Smooth muscle cell (in vitro differentiated cells): ENCODE data around the gene GLT6D1. TPM values are rescaled to one million over a fixed set of nuclear protein-coding genes. Genes with fewer than 3 reads are reported as not detected.

Experiments used
- DNase-seq: peaks from one replicate; lab custom pipeline; 2025; ENCODE audit not compliant: unreplicated experiment; lab: John Stamatoyannopoulos, UW
- H2AFZ ChIP-seq: fragments of 200-600 bp; sonication (generic); 2 replicates; pipeline ENCODE4 v1.6.0; 2016; ENCODE audit warnings: antibody characterized with exemption, low read depth, mild to moderate bottlenecking
- H3F3A ChIP-seq: fragments of 200-600 bp; sonication (generic); 2 replicates; pipeline ENCODE4 v1.6.0; 2017; ENCODE audit warnings: antibody characterized with exemption, low read depth
- H3K27ac ChIP-seq: fragments of 200-600 bp; sonication (generic); 2 replicates; pipeline ENCODE4 v1.5.1; 2016; ENCODE audit warnings: low read depth, mild to moderate bottlenecking
- H3K27me3 ChIP-seq: fragments of 200-600 bp; sonication (generic); 2 replicates; pipeline ENCODE4 v1.6.1; 2016; ENCODE audit warnings: low read depth, mild to moderate bottlenecking
- H3K36me3 ChIP-seq: fragments of 200-600 bp; sonication (generic); 2 replicates; pipeline ENCODE4 v1.5.1; 2016; ENCODE audit warnings: low read depth
- H3K4me1 ChIP-seq: fragments of 200-600 bp; sonication (generic); 2 replicates; pipeline ENCODE4 v1.5.1; 2016; ENCODE audit warnings: low read depth
- H3K4me2 ChIP-seq: fragments of 200-600 bp; sonication (generic); 2 replicates; pipeline ENCODE4 v1.6.0; 2016; ENCODE audit warnings: mild to moderate bottlenecking
- H3K4me3 ChIP-seq: fragments of 200-600 bp; sonication (generic); 2 replicates; pipeline ENCODE4 v1.5.1; 2016; ENCODE audit warnings: mild to moderate bottlenecking
- H3K79me2 ChIP-seq: fragments of 200-600 bp; sonication (generic); 2 replicates; pipeline ENCODE4 v1.6.0; 2016; ENCODE audit warnings: low read depth, mild to moderate bottlenecking
- H3K9ac ChIP-seq: fragments of 200-600 bp; sonication (generic); 2 replicates; pipeline ENCODE4 v1.6.0; 2016; ENCODE audit warnings: low read depth
- H3K9me3 ChIP-seq: fragments of 200-600 bp; sonication (generic); replicated peaks from 2 replicates; pipeline ENCODE4 v1.5.1; 2016; ENCODE audit warnings: low read depth
- H4K20me1 ChIP-seq: fragments of 200-600 bp; sonication (generic); 2 replicates; pipeline ENCODE4 v1.6.0; 2016; ENCODE audit warnings: low read depth
- CTCF ChIP-seq: fragments of 200-600 bp; sonication (generic); IDR thresholded peaks from 2 replicates; pipeline ENCODE4 v1.5.1; 2017; ENCODE audit warnings: borderline replicate concordance, mild to moderate bottlenecking, antibody characterized with exemption; ENCODE audit not compliant: insufficient read depth, poor library complexity, severe bottlenecking
- WGBS: methylation state at CpG from one replicate; pipeline ENCODE4 v1.1.7; 2016; ENCODE audit warnings: low lambda C conversion rate; 5-methylcytosine and 5-hydroxymethylcytosine counted together
- polyA plus RNA-seq: library from polyadenylated mRNA; unstranded; fragments of >200 nt; fragmentation: Nextera tagmentation; extraction: Ambion mirVana; gene quantifications from 2 replicates; pipeline ENCODE4 v1.2.1, GENCODE V29; 2016
- total RNA-seq: library from RNA; depleted of rRNA; stranded (reverse); fragments of >200 nt; gene quantifications from 2 replicates; pipeline ENCODE4 v1.2.3, GENCODE V29; 2014

Gene GLT6D1
- total and polyA plus RNA-seq, 2 experiments from 2014 or later = not detected

- Histone ChIP-seq H3K27me3 (no peaks in the 10 kb centered on the region), H3K27ac (no peak overlapping the region), H3K4me1 (no peaks in the 10 kb centered on the region), H3K4me3 (no peak overlapping the region), H4K20me1 (no peaks in the 10 kb centered on the region), H3K9me3 (no peaks in the 10 kb centered on the region), H3K9ac (no peak overlapping the region), H2AFZ (no peak overlapping the region), H3K36me3 (no peaks in the 10 kb centered on the region), H3F3A (no peaks in the 10 kb centered on the region), H3K79me2 (no peaks in the 10 kb centered on the region), H3K4me2 (no peak overlapping the region)
- TF ChIP-seq CTCF = no peak
- 79% methylated on average over 10 of the region's 10 CpGs for WGBS
- DNase-seq = no peak
These were observed 59.3 kb downstream of the GLT6D1 start for GRCh38 chr9:135579889-135580660.

GRCh38 chr9:135579356-135579755, 60.0 kb downstream of the GLT6D1 start:
- H3K9me3 ChIP-seq = no peaks in the 10 kb centered on the region
- no peaks in the 10 kb centered on the region for H3K36me3 ChIP-seq
- H3K9ac ChIP-seq = no peak overlapping the region
- no peak for TF ChIP-seq CTCF
- WGBS = 62% methylated on average over 2 of the region's 2 CpGs
- H3K27me3 ChIP-seq = no peaks in the 10 kb centered on the region
- H2AFZ ChIP-seq = no peak overlapping the region
- no peaks in the 10 kb centered on the region for H4K20me1 ChIP-seq
- no peaks in the 10 kb centered on the region for H3K4me1 ChIP-seq
- DNase-seq = no peak
- no peak overlapping the region for H3K4me3 ChIP-seq
- H3K27ac ChIP-seq = no peak overlapping the region
- no peaks in the 10 kb centered on the region for H3F3A ChIP-seq
- no peaks in the 10 kb centered on the region for H3K79me2 ChIP-seq
- H3K4me2 ChIP-seq = no peak overlapping the region

- no peaks in the 10 kb centered on the region for H3K9me3 ChIP-seq
- H3K4me3 ChIP-seq = no peak overlapping the region
- no peaks in the 10 kb centered on the region for H3K36me3 ChIP-seq
- no peak overlapping the region for H2AFZ ChIP-seq
- WGBS = 84% methylated on average over 10 of the region's 10 CpGs
- no peak for DNase-seq
- no peak overlapping the region for H3K4me2 ChIP-seq
- H3K9ac ChIP-seq = no peak overlapping the region
- H4K20me1 ChIP-seq = no peaks in the 10 kb centered on the region
- H3K4me1 ChIP-seq = no peaks in the 10 kb centered on the region
- H3K79me2 ChIP-seq = no peaks in the 10 kb centered on the region
- no peak overlapping the region for H3K27ac ChIP-seq
- no peaks in the 10 kb centered on the region for H3F3A ChIP-seq
- TF ChIP-seq CTCF = no peak
- H3K27me3 ChIP-seq = no peaks in the 10 kb centered on the region
These were observed 62.1 kb downstream of the GLT6D1 start for GRCh38 chr9:135577256-135577655.

DNA sequence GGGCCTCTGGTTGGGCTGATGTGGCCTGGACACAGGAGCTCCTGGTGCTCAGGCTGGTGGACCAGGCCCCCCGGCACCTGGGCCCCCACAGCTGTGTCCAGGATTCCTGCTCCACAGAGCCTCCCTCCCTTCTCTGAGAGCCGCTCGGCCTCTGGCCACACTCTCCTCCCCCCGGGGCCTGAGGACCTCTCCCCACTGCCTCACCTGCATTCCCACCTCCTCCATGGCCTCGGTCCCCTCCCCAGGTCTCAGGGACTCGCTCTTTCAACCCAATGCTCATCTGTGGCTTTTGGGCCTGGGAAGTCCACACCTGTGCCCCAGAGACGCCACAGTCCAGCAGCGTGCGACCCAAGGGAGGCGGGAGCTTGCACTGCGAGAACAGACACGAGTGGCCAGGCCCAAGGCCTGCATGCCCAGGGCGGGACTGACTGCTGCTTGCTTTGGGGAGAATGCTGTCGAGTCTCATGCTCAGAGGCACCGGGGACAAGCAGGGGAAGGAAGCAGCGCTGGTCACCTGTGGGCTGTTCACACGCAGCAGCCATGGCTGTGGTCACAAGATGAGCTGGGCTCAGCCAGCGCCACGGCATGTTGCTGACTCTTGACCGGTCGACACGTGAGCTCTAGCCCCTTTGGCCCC, 63.2 kb downstream of the GLT6D1 start:
- Histone ChIP-seq H3K9me3 (no peaks in the 10 kb centered on the region), H3K36me3 (no peaks in the 10 kb centered on the region), H3K9ac (no peak overlapping the region), H2AFZ (no peak overlapping the region), H3K27me3 (no peaks in the 10 kb centered on the region), H3K79me2 (no peaks in the 10 kb centered on the region), H3K4me3 (no peak overlapping the region), H4K20me1 (no peaks in the 10 kb centered on the region), H3F3A (no peaks in the 10 kb centered on the region), H3K27ac (no peak overlapping the region), H3K4me2 (no peak overlapping the region), H3K4me1 (no peaks in the 10 kb centered on the region)
- no peak for DNase-seq
- TF ChIP-seq CTCF = no peak
- WGBS = 93% methylated on average over 22 of the region's 22 CpGs
